Lung (tissue), 12 donors: ENCODE measurements around the gene KLHL8. TPM values are rescaled to one million over a fixed set of nuclear protein-coding genes. Genes with fewer than 3 reads are reported as not detected.

Experiments
- ATAC-seq: fragments of 200-7000 bp; cut with Tn5 transposase; one replicate; pipeline ENCODE4 v1.9.1; 2020; ENCODE audit warnings: moderate number of reproducible peaks; ENCODE audit not compliant: insufficient read depth, low FRiP score
- DNase-seq, 3 donors: peaks; one replicate each; pipeline ENCODE4 v3.0.0-alpha.2; 2013 to 2017
- H3K27ac ChIP-seq, 2 donors: one replicate each; pipeline ENCODE4 v1.5.1; 2013; ENCODE audit warnings: mild to moderate bottlenecking in 2 of 2, moderate library complexity in 2 of 2, control low read depth in 1 of 2, inconsistent platforms in 1 of 2, low read depth in 1 of 2, low read length in 1 of 2
- H3K27me3 ChIP-seq, 3 donors: one replicate each; pipeline ENCODE4 v1.5.1; 2013; ENCODE audit warnings: low read length in 2 of 3; ENCODE audit not compliant: control insufficient read depth in 3 of 3, insufficient read depth in 3 of 3
- H3K36me3 ChIP-seq, 4 donors: one replicate each; pipeline ENCODE4 v1.5.1; 2013; ENCODE audit warnings: low read length in 4 of 4, mild to moderate bottlenecking in 1 of 4, moderate library complexity in 1 of 4; ENCODE audit not compliant: control insufficient read depth in 4 of 4, insufficient read depth in 4 of 4
- H3K4me1 ChIP-seq, 5 donors: one replicate each; pipeline ENCODE4 v1.5.1; 2013; ENCODE audit warnings: low read length in 5 of 5, mild to moderate bottlenecking in 2 of 5, moderate library complexity in 1 of 5; ENCODE audit not compliant: control insufficient read depth in 5 of 5, insufficient read depth in 5 of 5
- H3K4me3 ChIP-seq: one replicate; pipeline ENCODE4 v1.5.1; 2013; ENCODE audit warnings: mild to moderate bottlenecking, control low read depth, moderate library complexity
- H3K9ac ChIP-seq, 2 donors: one replicate each; pipeline ENCODE4 v1.5.1; 2013; ENCODE audit warnings: low read length in 2 of 2, control low read depth in 1 of 2; ENCODE audit not compliant: insufficient read depth in 1 of 2
- H3K9me3 ChIP-seq, 4 donors: one replicate each; pipeline ENCODE4 v1.5.1; 2013; ENCODE audit warnings: low read length in 3 of 4, mild to moderate bottlenecking in 1 of 4, moderate library complexity in 1 of 4; ENCODE audit not compliant: control insufficient read depth in 4 of 4, insufficient read depth in 3 of 4
- CTCF ChIP-seq: IDR thresholded peaks from 2 replicates; pipeline ENCODE4 v1.5.1; 2012; ENCODE audit warnings: mild to moderate bottlenecking; ENCODE audit errors: control extremely low read depth, extremely low read depth
- WGBS, 2 donors: extraction: QIAGEN DNeasy Blood & Tissue Kit; methylation state at CpG; one replicate each; pipeline ENCODE4 v1.1.7; 2013; 5-methylcytosine and 5-hydroxymethylcytosine counted together
- polyA plus RNA-seq, 2 donors: library from polyadenylated mRNA; stranded (reverse); fragments of 200-250 nt; gene quantifications; one replicate each; pipeline ENCODE4 v1.2.1, GENCODE V29; 2013
- total RNA-seq, 2 donors: library from RNA; depleted of rRNA in 1 of 2; stranded (reverse); fragments of >200 nt in 1 of 2; gene quantifications; one replicate each; pipeline ENCODE4 v1.2.1, GENCODE V29; 2014 to 2021
- donor health status: control.
- donor health status: control.
- donor health status: Bipolar disorder and iron deficiency.
- donor health status: healthy.
- donor health status: DM: yes; HTN: yes; CAD: no.

Gene KLHL8
- total and polyA plus RNA-seq, 4 donors = 3.3 to 23.1 (median 9.9) TPM

GRCh38 chr4:87249332-87250019 lies 29.1 kb upstream of the KLHL8 start:
- no peaks in the 10 kb centered on the region for H3K9me3 ChIP-seq
- H3K9ac ChIP-seq = no peak overlapping the region
- WGBS, 2 donors = 52 to 70% methylated on average over 2 of the region's 2 CpGs
- H3K27ac ChIP-seq = no peak overlapping the region
- H3K27me3 ChIP-seq = no peaks in the 10 kb centered on the region
- H3K36me3 ChIP-seq = no peaks in the 10 kb centered on the region
- no peak overlapping the region for H3K4me3 ChIP-seq
- H3K4me1 ChIP-seq = peaks cover 0 to 4% (median 0%) of the 10 kb centered on the region in 5 donors
- TF ChIP-seq CTCF = no peak
- no peak for ATAC-seq
- DNase-seq = peak in 1 of 3 donors; percentile 34

- 94 to 97% methylated on average over 2 of the region's 2 CpGs for WGBS, 2 donors
- H3K9me3 ChIP-seq = peaks cover 0 to 14% (median 5%) of the 10 kb centered on the region in 4 donors
- no peak for TF ChIP-seq CTCF
- DNase-seq (peak in 1 of 3 donors; percentile 15), ATAC-seq (no peak)
- no peaks in the 10 kb centered on the region for H3K36me3 ChIP-seq
- H3K4me1 ChIP-seq = peaks cover 0 to 5% (median 3%) of the 10 kb centered on the region in 5 donors
- H3K27me3 ChIP-seq = no peaks in the 10 kb centered on the region
- H3K9ac ChIP-seq = no peak overlapping the region
- no peak overlapping the region for H3K4me3 ChIP-seq
- H3K27ac ChIP-seq = no peak overlapping the region
Measured at GRCh38 chr4:87243426-87244053, 23.1 kb upstream of the KLHL8 start.

GRCh38 chr4:87241336-87241735 lies 20.9 kb upstream of the KLHL8 start:
- no peak overlapping the region for H3K27ac ChIP-seq
- H3K9me3 ChIP-seq = peaks cover 0 to 14% (median 5%) of the 10 kb centered on the region in 4 donors
- DNase-seq = no peak
- no peak overlapping the region for H3K4me3 ChIP-seq
- H3K36me3 ChIP-seq = no peaks in the 10 kb centered on the region
- no peaks in the 10 kb centered on the region for H3K27me3 ChIP-seq
- TF ChIP-seq CTCF = no peak
- 63 to 71% methylated on average over 1 of the region's 1 CpG for WGBS, 2 donors
- peaks cover 0 to 5% (median 3%) of the 10 kb centered on the region in 5 donors for H3K4me1 ChIP-seq
- no peak for ATAC-seq
- no peak overlapping the region for H3K9ac ChIP-seq
